Erythroblast (primary cell): ENCODE data around the gene THYN1.

Experiments used
- GATA1 ChIP-seq: IDR thresholded peaks from 2 replicates; pipeline ENCODE4 v1.6.1; 2011; ENCODE audit warnings: low read depth, mild to moderate bottlenecking, control low read depth, low read length, moderate library complexity
- POLR2A ChIP-seq: IDR thresholded peaks from 2 replicates; pipeline ENCODE4 v1.6.1; 2011; ENCODE audit warnings: mild to moderate bottlenecking, low read length

- no peak for TF ChIP-seq GATA1
- no peak for TF ChIP-seq POLR2A
Measured at GRCh38 chr11:134240592-134240991, 12.6 kb downstream of the THYN1 start.
